ENCODE measurements around the gene XRN2.

GRCh38 chr20:21356386-21356785, 53.3 kb downstream of the XRN2 start:
- TF ChIP-seq EP300 (IDR thresholded peaks at IDR 0.05) (no peak), POLR2A (IDR thresholded peaks at IDR 0.05) (no peak), CTCF (IDR thresholded peaks at IDR 0.05) (no peak), POLR2AphosphoS5 (IDR thresholded peaks at IDR 0.05) (no peak)

Measured in stomach (tissue), 4 donors.